Thyroid gland (tissue), 4 donors: Measurements from ENCODE around the gene FAM78B. TPM values are rescaled to one million over a fixed set of nuclear protein-coding genes. Genes with fewer than 3 reads are reported as not detected.

Experiments
- DNase-seq, 2 donors: peaks; one replicate each; pipeline ENCODE4 v3.0.0-alpha.2; 2019
- H3K27ac ChIP-seq, 3 donors: fragments of 200-600 bp; sonication (generic); 1 replicate in 2 of 3; 2 replicates in 1 of 3; pipeline ENCODE4 v1.5.1; 2016 to 2019; ENCODE audit warnings: mild to moderate bottlenecking in 1 of 3, moderate library complexity in 1 of 3
- H3K27me3 ChIP-seq: fragments of 200-600 bp; sonication (generic); one replicate; pipeline ENCODE4 v1.5.1; 2019
- H3K36me3 ChIP-seq, 2 donors: fragments of 200-600 bp; sonication (generic); one replicate each; pipeline ENCODE4 v1.5.1; 2016 to 2019
- H3K4me1 ChIP-seq, 2 donors: fragments of 200-600 bp; sonication (generic); one replicate each; pipeline ENCODE4 v1.5.1; 2017 to 2019
- H3K4me3 ChIP-seq, 3 donors: fragments of 200-600 bp; sonication (generic); replicated peaks in 1 of 3; 1 replicate in 2 of 3; 2 replicates in 1 of 3; pipeline ENCODE4 v1.5.1; 2016; ENCODE audit warnings: mild to moderate bottlenecking in 1 of 3
- H3K9me3 ChIP-seq: fragments of 200-600 bp; sonication (generic); one replicate; pipeline ENCODE4 v1.5.1; 2017
- CTCF ChIP-seq, 6 experiments: fragments of 200-600 bp in 3 of 6; fragments of 450-650 bp in 3 of 6; sonication (generic) in 3 of 6; IDR thresholded peaks; one replicate each; pipeline ENCODE4 v1.5.1; 2016 to 2019; ENCODE audit warnings: antibody characterized with exemption in 6 of 6, mild to moderate bottlenecking in 2 of 6, inconsistent platforms in 1 of 6, moderate library complexity in 1 of 6
- POLR2A ChIP-seq, 2 donors: fragments of 450-650 bp; IDR thresholded peaks; one replicate each; pipeline ENCODE4 v1.6.1; 2017; ENCODE audit warnings: antibody characterized with exemption in 2 of 2, mild to moderate bottlenecking in 2 of 2, moderate library complexity in 1 of 2
- WGBS, 2 donors: methylation state at CpG; one replicate each; pipeline ENCODE4 v1.1.5; 2017; 5-methylcytosine and 5-hydroxymethylcytosine counted together
- intact Hi-C: fragments of 100-400 bp; cut with DNase I; formaldehyde crosslinking; loops from one replicate; pipeline ENCODE4 v1.15.1; 2023
- total RNA-seq, 4 donors: library from RNA; depleted of rRNA; stranded (reverse); fragments of >200 nt; gene quantifications; one replicate each; pipeline ENCODE4 v1.2.3, GENCODE V29; 2016

FAM78B gene
- total RNA-seq, 4 donors from 2014 or later, result 3.3 to 4.7 (median 3.8) TPM

GRCh38 chr1:166156674-166157073, 10.1 kb downstream of the FAM78B start:
- Histone ChIP-seq H3K36me3 (no peaks in the 10 kb centered on the region), H3K4me1 (no peaks in the 10 kb centered on the region), H3K27me3 (no peaks in the 10 kb centered on the region), H3K27ac (no peak overlapping the region), H3K4me3 (no peak overlapping the region), H3K9me3 (no peaks in the 10 kb centered on the region)
- TF ChIP-seq POLR2A (IDR thresholded peaks at IDR 0.05) (no peak), CTCF (IDR thresholded peaks at IDR 0.05) (no peak)
- intact Hi-C loops, result no loop called here
- DNase-seq, result no peak
- 33% methylated on average over 1 of the region's 3 CpGs; no CpG with 5 or more reads in 1 of the 2 donors for WGBS, 2 donors

DNA sequence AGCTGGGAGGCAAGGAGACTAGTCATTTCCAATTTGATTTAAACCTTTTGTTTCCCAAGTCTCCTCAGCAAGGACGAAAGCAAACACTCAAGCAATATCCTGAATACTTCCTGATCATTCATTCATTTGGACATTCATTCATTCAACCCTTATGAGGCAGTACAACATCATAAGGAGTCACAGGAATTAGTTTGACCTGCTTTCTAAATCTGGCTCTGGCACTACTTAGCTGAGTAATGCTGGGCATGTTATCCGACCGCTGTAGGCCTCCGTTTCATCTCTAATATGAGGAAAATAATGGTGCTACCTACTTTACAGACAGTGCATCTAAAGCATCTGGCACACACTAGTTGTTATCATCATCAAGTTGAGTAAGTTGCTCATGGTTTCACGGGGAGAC, 11.7 kb downstream of the FAM78B start:
- Histone ChIP-seq H3K4me3 (no peak overlapping the region), H3K4me1 (no peaks in the 10 kb centered on the region), H3K27me3 (no peaks in the 10 kb centered on the region), H3K27ac (no peak overlapping the region), H3K36me3 (no peaks in the 10 kb centered on the region), H3K9me3 (no peaks in the 10 kb centered on the region)
- intact Hi-C loops, result no loop called here
- TF ChIP-seq POLR2A (IDR thresholded peaks at IDR 0.05) (no peak), CTCF (IDR thresholded peaks at IDR 0.05) (no peak)
- no peak for DNase-seq
- WGBS, 2 donors, result 63 to 67% methylated on average over 5 of the region's 5 CpGs

GRCh38 chr1:166153525-166154314, 13.1 kb downstream of the FAM78B start:
- H3K9me3 ChIP-seq, result no peaks in the 10 kb centered on the region
- no peaks in the 10 kb centered on the region for H3K27me3 ChIP-seq
- DNase-seq, result no peak
- TF ChIP-seq CTCF (IDR thresholded peaks at IDR 0.05), result no peak
- TF ChIP-seq POLR2A (IDR thresholded peaks at IDR 0.05), result no peak
- WGBS, 2 donors, result 88 to 93% methylated on average over 5 of the region's 5 CpGs
- H3K36me3 ChIP-seq, result no peaks in the 10 kb centered on the region
- H3K4me3 ChIP-seq, result no peak overlapping the region
- H3K4me1 ChIP-seq, result no peaks in the 10 kb centered on the region
- H3K27ac ChIP-seq, result no peak overlapping the region
- intact Hi-C loops, result no loop called here

GRCh38 chr1:166152978-166153377, 13.8 kb downstream of the FAM78B start:
- Histone ChIP-seq H3K36me3 (no peaks in the 10 kb centered on the region), H3K4me1 (no peaks in the 10 kb centered on the region), H3K27me3 (no peaks in the 10 kb centered on the region), H3K4me3 (no peak overlapping the region), H3K27ac (no peak overlapping the region), H3K9me3 (no peaks in the 10 kb centered on the region)
- no peak for TF ChIP-seq POLR2A (IDR thresholded peaks at IDR 0.05)
- TF ChIP-seq CTCF (IDR thresholded peaks at IDR 0.05), result no peak
- intact Hi-C loops, result no loop called here
- 74 to 76% methylated on average over 2 of the region's 2 CpGs for WGBS, 2 donors
- DNase-seq, result no peak

DNA sequence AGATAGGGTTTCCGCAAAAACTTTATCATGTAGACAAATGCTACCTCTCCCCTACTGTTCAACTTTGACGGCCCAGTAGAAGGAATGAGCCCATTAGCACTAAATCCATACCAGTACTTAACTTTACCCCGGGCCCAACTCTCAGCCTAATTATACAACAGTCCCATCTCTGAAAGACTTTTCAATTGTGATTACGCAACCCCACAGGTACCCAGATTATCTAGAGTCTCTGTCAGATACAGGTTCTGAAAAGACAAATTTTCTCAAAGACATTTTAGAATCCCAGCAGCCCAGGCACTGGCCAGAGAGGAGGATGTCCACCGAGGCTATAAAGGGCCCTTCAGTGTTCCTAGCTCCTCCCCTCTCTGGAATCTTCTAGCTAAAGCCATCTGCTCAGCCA, 15.0 kb downstream of the FAM78B start:
- Histone ChIP-seq H3K27ac (no peak overlapping the region), H3K4me1 (no peaks in the 10 kb centered on the region), H3K4me3 (no peak overlapping the region), H3K36me3 (no peaks in the 10 kb centered on the region), H3K27me3 (no peaks in the 10 kb centered on the region), H3K9me3 (no peaks in the 10 kb centered on the region)
- intact Hi-C loops, result no loop called here
- TF ChIP-seq POLR2A (IDR thresholded peaks at IDR 0.05) (no peak), CTCF (IDR thresholded peaks at IDR 0.05) (no peak)
- DNase-seq, result no peak
- 79 to 87% methylated on average over 5 of the region's 5 CpGs for WGBS, 2 donors
